Cerebellar cortex (tissue), 1 donor: Measurements from ENCODE around the gene SEMA5B.

Experiments used
- DNase-seq: peaks from one replicate; pipeline ENCODE4 v3.0.0-alpha.2; 2015; ENCODE audit warnings: low spot score

Gene SEMA5B

GRCh38 chr3:123025642-123026521 lies 1.7 kb downstream of the SEMA5B start:
- no peak for DNase-seq

- DNase-seq, result no peak
These were observed 3.5 kb downstream of the SEMA5B start for GRCh38 chr3:123024056-123024455.

GRCh38 chr3:123021996-123022510 lies 5.5 kb downstream of the SEMA5B start:
- DNase-seq, result no peak

- no peak for DNase-seq
These were observed 6.2 kb downstream of the SEMA5B start for GRCh38 chr3:123021388-123021787.

GRCh38 chr3:123020709-123021108 lies 6.9 kb downstream of the SEMA5B start:
- DNase-seq, result no peak

GRCh38 chr3:123019591-123019990 lies 8.0 kb downstream of the SEMA5B start:
- DNase-seq, result no peak

- DNase-seq, result no peak
These were observed 8.4 kb downstream of the SEMA5B start for GRCh38 chr3:123019161-123019560.

- DNase-seq, result no peak
These were observed 8.9 kb downstream of the SEMA5B start for GRCh38 chr3:123018683-123019082.

- DNase-seq, result no peak
These were observed 12.0 kb downstream of the SEMA5B start for GRCh38 chr3:123015596-123015995.

GRCh38 chr3:123013876-123014275 lies 13.7 kb downstream of the SEMA5B start:
- DNase-seq, result no peak

GRCh38 chr3:123012652-123013051 lies 14.9 kb downstream of the SEMA5B start:
- no peak for DNase-seq

- no peak for DNase-seq
These were observed 16.1 kb downstream of the SEMA5B start for GRCh38 chr3:123011447-123011846.

GRCh38 chr3:123008840-123009239 lies 18.7 kb downstream of the SEMA5B start:
- DNase-seq, result no peak

- DNase-seq, result no peak
These were observed 21.0 kb downstream of the SEMA5B start for GRCh38 chr3:123006609-123007008.

- DNase-seq, result no peak
These were observed 22.3 kb downstream of the SEMA5B start for GRCh38 chr3:123005291-123005690.

- DNase-seq, result no peak
These were observed 23.2 kb downstream of the SEMA5B start for GRCh38 chr3:123004201-123004918.

- no peak for DNase-seq
These were observed 24.6 kb downstream of the SEMA5B start for GRCh38 chr3:123002749-123003497.

GRCh38 chr3:123002100-123002748 lies 25.3 kb downstream of the SEMA5B start:
- DNase-seq, result no peak

- no peak for DNase-seq
These were observed 28.7 kb downstream of the SEMA5B start for GRCh38 chr3:122998856-122999255.

- no peak for DNase-seq
These were observed 29.4 kb downstream of the SEMA5B start for GRCh38 chr3:122998206-122998605.

- peak; percentile 92 for DNase-seq
These were observed 31.5 kb downstream of the SEMA5B start for GRCh38 chr3:122996038-122996580.
